GM19043 (cell line): ENCODE measurements around the gene WNT9B.
"Not testable (repeated sequence)": the region's sequence is repeated elsewhere in the genome, so short reads cannot be mapped to it uniquely, and the experiment has no call there.

Experiments
- ATAC-seq: cut with Tn5 transposase; IDR thresholded peaks from one replicate; pipeline ENCODE4 v1.9.1; 2021; ENCODE audit warnings: low read depth; ENCODE audit not compliant: unreplicated experiment

Gene WNT9B

GRCh38 chr17:46821482-46822387, 29.6 kb upstream of the WNT9B start:
- ATAC-seq, result no peak

- no peak for ATAC-seq
These were observed 28.9 kb upstream of the WNT9B start for GRCh38 chr17:46822388-46822921.

GRCh38 chr17:46823657-46824056, 27.7 kb upstream of the WNT9B start:
- ATAC-seq, result no peak

GRCh38 chr17:46826116-46826515, 25.3 kb upstream of the WNT9B start:
- no peak for ATAC-seq

- no peak for ATAC-seq
These were observed 24.1 kb upstream of the WNT9B start for GRCh38 chr17:46827274-46827673.

- no peak for ATAC-seq
These were observed 19.6 kb upstream of the WNT9B start for GRCh38 chr17:46831573-46832330.

- no peak for ATAC-seq
These were observed 19.0 kb upstream of the WNT9B start for GRCh38 chr17:46832331-46832821.

GRCh38 chr17:46832945-46833839, 18.2 kb upstream of the WNT9B start:
- ATAC-seq, result no peak

GRCh38 chr17:46833840-46834208, 17.6 kb upstream of the WNT9B start:
- ATAC-seq, result no peak

- no peak for ATAC-seq
These were observed 16.5 kb upstream of the WNT9B start for GRCh38 chr17:46834846-46835245.

GRCh38 chr17:46836500-46836899, 14.9 kb upstream of the WNT9B start:
- no peak for ATAC-seq

- no peak for ATAC-seq
These were observed 13.9 kb upstream of the WNT9B start for GRCh38 chr17:46837521-46837920.

GRCh38 chr17:46839211-46839610, 12.2 kb upstream of the WNT9B start:
- ATAC-seq, result no peak

GRCh38 chr17:46840596-46840995, 10.8 kb upstream of the WNT9B start:
- not testable (repeated sequence) for ATAC-seq

GRCh38 chr17:46841561-46842379, 9.6 kb upstream of the WNT9B start:
- ATAC-seq, result no peak

- ATAC-seq, result no peak
These were observed 8.5 kb upstream of the WNT9B start for GRCh38 chr17:46842835-46843234.

- ATAC-seq, result no peak
These were observed 3.9 kb upstream of the WNT9B start for GRCh38 chr17:46847204-46848191.

GRCh38 chr17:46848534-46848933, 2.8 kb upstream of the WNT9B start:
- no peak for ATAC-seq
